NCI-H2227 (cell line): ENCODE results near the gene BZW2.

Experiments used
- DNase-seq: peaks from one replicate; lab custom pipeline; 2025; ENCODE audit not compliant: unreplicated experiment; lab: John Stamatoyannopoulos, UW

Gene BZW2

DNA sequence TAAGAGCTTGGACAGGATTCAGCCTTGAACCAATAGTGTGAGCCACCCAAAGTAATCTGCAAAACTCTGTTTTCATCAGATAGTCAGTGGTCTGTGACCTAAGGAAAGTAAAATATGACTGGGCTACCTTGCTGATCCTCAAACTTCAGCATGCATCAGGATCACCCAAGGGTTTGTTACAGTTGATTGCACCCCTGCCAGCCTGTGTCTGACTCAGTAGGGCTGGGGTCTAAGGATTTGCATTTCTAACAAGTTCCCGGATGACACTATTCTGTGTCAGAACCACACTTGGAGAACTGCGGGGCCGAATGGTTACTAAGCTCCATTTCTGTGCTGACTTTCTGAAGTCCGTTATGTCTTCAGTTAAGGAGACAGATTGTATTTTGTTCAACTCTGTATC is 66.9 kb downstream of the BZW2 start:
- no peak for DNase-seq

GRCh38 chr7:16715928-16716327 is 69.9 kb downstream of the BZW2 start:
- DNase-seq = no peak

DNA sequence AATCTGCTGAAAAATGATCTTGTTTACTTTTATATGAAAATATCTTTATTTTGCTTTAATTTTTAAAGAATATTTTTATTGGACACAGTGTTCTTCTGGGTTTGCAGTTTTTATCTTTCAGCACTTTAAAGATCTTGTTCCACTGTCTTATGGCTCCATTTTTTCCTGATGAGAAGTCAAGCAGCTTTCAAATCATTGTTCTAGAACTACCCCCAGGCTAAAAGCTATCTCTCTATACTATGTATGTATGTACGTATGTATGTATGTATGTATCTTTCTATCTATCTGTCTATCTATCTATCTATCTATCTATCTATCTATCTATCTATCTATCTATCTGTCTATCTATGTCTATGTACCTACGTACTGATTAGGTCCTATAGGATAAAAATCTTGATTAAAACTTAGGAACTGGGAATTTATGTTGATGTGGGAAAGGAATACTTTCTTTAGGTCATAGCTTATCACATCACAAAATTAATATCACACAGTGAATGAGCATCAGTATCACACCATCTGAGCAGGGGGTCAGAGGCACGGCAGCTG is 72.2 kb downstream of the BZW2 start:
- no peak for DNase-seq

DNA sequence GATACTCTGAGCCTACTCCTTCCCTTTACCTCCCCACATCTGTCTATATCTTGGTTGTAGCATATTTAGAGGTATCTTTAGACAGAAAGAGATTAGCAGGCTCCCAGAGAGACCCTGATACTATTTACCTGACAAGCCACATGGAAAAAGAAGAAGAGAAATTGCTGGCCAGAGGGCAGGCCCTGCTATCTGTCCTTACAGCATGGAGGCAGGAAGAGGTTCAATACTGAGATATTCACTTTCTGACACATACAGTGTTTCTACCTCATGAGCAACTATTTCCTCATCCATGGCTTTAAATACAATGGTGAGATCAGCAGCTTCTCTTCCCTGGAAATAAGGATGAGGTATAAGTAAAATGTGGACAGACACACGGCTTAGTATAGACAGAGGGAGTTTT is 73.7 kb downstream of the BZW2 start:
- DNase-seq = no peak

- DNase-seq = no peak
Observed at GRCh38 chr7:16721541-16721940, 75.6 kb downstream of the BZW2 start.

GRCh38 chr7:16724344-16724743 is 78.4 kb downstream of the BZW2 start:
- DNase-seq = no peak

GRCh38 chr7:16726189-16726588 is 80.2 kb downstream of the BZW2 start:
- no peak for DNase-seq

DNA sequence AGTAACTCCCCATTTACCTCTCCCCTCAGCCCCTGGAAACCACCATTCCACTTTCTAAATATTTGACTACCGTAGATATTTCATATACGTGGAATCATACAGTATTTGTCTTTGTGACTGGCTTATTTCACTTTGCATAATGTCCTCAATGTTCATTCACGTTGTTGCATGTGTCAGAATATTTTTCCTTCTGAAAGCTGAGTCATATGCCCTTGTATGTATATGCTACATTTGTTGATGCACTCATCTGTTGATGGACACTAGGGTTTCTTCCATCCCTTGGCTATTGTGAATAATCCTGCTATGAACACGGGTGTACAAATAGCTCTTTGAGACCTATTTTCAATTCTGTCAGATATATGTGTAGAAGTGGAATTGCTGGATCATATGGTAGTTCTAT is 81.8 kb downstream of the BZW2 start:
- no peak for DNase-seq

DNA sequence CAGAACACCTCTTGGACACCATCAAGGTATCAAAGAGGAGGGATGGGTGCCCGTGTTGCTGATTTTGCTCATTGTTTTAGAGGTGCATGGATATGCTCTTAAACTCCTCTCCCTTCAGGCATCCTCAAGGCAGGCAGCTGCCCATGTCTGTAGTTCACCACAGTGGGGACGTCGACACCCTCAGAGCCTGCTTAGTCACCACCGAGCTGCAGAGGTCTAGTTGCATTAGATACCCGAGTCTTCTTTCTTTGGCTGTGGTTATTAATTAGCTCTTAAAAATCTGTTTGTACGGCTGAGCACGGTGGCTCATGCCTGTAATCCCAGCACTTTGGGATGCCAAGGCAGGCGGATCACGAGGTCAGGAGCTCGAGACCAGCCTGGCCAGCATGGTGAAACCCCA is 82.8 kb downstream of the BZW2 start:
- DNase-seq = no peak

GRCh38 chr7:16729541-16729940 is 83.6 kb downstream of the BZW2 start:
- DNase-seq = no peak

GRCh38 chr7:16730937-16731336 is 85.0 kb downstream of the BZW2 start:
- no peak for DNase-seq

GRCh38 chr7:16732828-16733227 is 86.8 kb downstream of the BZW2 start:
- DNase-seq = no peak

GRCh38 chr7:16734148-16734726 is 88.3 kb downstream of the BZW2 start:
- no peak for DNase-seq

DNA sequence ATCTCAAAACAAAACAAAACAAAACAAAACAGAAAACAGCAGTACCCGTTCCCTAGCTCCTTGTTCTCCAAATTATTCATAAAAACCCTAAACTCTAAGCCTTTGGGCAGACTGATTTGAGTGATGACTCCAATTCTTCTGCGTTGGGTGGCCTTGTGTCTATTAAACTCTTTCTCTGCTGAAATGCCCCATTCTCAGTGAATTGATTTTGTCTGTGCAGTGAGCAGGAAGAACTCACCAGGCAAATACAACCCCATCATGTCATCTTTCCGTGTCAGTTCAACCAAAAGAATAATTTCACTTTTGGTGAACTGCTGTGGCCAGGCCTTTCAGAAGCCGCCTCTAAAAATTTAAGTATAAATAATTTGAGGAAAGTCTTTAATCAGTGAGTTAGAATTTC is 89.0 kb downstream of the BZW2 start:
- DNase-seq = no peak

- no peak for DNase-seq
Observed at GRCh38 chr7:16738011-16738688, 92.2 kb downstream of the BZW2 start.

GRCh38 chr7:16739863-16740622 is 94.1 kb downstream of the BZW2 start:
- no peak for DNase-seq

- DNase-seq = no peak
Observed at GRCh38 chr7:16740623-16740953, 94.6 kb downstream of the BZW2 start.

DNA sequence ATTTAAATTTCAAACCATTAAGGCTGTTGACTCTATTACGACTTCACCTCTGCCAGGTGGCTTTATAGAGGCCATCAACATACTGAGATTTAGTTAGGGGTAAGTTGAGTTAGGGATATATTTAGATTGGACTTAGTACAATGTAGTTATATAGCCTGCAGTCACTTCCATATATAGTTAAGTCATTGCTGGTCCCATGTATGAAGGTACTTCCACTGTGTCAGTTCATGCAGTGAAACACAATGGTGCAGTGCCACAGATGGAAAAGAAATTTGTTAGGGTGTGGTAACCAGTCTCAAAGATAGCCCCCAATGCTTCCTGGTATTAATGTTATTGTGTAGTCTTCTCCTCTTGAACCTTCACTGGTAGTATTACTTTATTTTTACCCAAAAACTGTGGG is 95.0 kb downstream of the BZW2 start:
- DNase-seq = no peak

DNA sequence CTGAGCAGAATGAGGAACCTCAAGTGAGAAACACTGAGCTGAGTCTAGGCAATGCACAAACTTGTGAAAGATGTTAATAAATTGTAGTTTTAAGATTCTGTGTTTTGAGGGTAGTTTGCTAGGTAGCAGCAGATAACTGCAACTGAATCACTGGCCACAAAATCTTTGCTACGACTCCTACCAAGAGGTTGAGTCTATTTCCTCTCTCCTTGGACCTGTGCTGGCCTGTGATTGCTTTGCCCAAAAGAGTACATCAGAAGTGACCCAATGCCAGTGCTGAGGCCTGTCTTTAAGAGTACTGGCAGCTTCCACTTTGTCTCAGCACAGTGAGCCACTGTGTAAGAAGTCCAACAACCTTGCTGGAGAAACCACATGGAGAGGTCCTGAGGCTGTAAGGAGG is 95.7 kb downstream of the BZW2 start:
- no peak for DNase-seq

- no peak for DNase-seq
Observed at GRCh38 chr7:16742547-16742946, 96.6 kb downstream of the BZW2 start.

DNA sequence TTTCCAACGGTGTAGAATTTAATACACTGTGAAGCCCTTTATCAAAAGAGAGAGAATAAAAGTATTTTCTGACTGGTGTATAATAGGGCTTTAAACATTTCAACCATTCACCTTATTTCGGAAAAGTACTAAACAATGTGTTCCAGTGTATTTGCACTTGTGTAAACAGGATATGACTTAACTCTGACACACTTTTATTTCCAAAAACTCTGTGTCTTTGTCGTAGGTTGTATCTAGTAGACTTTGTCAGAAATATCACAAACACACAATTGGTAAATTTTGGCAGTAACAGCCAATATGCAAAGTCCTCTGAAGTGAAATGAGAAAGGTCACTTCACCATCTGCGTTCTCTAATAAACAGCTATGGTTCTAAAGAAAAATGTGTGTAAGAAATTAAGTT is 97.3 kb downstream of the BZW2 start:
- no peak for DNase-seq

DNA sequence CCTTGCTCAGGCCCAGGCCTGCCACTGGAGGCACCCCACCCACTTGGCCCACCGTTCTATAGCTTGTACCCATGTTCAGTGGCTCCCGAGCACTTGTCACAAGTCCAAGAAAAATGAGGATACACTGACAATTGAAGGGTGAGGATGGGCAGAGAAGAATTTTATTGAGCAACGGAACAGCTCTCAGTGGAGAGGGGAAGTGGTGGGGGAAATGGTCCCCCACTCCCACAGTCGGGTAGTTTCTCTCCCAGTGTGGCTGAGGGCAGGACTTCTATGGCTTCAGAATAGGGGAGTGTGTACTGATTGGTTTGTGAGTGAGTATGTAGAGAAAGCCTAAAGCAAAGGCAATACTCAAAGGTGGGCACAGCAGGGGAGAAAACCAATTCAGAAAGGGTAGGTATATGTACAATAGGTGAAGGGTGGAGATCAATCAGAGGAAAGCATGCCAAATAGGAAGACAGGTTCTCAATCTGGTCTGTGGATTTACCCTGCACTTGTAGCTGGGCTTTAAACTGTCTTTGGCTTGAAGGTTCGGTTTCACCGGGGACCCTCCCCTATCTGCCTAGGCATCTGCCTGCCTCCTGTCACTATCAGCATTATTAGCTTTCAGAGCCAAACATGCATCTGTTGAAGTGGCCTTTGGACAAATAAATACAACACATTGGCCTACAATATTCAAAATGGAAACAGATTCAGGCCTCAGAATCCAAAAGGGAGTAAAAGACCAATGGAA is 98.7 kb downstream of the BZW2 start:
- DNase-seq = no peak
